GM19463 (cell line): Measurements from ENCODE around the gene TBC1D2B.

ENCODE experiments used
- ATAC-seq: cut with Tn5 transposase; IDR thresholded peaks from one replicate; pipeline ENCODE4 v1.9.1; 2021; ENCODE audit warnings: mild to moderate bottlenecking, moderate library complexity; ENCODE audit not compliant: unreplicated experiment

The TBC1D2B gene

DNA sequence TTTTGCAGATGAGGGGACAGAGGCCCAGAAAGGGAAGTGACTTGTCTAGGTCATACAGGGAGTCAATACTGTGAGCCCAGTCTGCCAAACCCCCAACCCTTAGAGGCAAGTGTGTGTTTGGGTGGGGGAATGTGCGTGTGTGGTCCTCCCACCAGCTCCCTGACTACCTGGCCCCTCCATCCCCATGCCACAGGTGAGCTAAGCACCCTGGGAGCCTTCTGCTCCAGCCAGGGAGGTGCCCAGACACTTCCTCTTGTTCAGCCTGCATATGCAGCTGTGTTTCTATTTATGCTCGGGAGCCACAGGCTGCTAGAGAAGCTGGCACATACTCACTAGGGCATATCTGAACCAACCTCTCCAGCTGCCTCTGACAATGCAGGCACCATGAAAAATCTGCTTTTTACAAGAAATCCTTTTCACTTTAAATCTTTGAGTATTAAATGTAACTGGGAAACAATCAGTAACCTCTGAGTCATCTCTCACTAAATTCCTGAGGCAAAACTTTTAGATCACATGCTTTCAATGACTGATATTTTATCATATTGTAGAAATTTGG, 20.7 kb downstream of the TBC1D2B start:
- peak; percentile 64 for ATAC-seq

DNA sequence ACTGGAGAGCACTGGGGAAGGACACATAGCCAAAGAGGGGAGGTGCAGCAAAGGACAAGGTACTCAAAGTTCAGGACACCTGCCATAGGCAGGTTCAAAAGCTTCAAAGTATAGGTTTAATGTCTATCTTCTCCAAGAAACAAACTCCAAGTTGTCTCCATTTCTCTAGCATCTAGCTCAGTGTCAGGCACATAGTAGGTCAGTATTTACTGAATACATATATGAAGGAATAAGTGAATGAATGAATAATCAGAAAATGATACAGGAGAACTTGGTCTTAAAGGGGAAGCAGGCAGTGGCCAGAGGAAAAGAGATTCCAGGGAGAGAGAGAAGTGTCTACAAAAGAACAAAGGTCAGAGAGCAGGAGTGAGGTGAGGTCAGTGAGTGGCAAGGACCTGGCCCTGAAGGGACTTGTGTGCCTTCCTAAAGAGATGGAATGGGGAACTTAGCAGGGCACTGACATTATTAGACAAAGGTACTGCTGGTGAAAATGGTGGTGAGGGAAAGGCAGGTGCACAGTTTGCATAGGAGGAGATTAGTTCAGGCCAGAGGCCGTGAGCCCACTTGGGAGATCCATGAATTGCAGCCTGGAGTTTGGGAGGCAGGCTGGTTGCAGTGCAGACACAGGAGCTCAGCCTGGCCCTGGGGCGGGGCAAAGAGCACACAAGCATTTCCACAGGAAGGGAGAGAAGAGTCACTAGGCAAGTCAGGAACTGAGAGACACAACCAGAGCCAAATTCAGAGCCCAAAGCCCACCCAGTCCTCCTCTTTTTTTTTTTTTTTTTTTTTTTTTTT, 21.4 kb downstream of the TBC1D2B start:
- peak; percentile 10 for ATAC-seq

DNA sequence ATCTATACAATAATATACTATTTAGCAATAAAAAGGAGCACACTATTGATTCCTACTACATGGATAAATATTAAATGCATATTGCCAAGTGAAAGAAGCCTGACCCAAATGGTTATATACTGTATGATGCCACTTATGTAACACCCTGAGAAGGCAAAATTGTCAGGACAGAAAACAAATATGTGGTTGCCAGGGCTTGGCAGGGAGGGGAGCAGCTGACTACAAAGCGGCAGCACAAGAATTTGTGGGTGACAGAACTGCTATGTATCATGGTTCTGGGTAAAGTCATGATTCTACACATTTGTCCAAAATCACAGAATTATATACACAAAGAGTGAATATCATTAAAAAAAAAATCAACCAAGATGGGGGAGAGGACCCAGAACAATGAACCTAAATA, 22.5 kb downstream of the TBC1D2B start:
- ATAC-seq, result no peak

DNA sequence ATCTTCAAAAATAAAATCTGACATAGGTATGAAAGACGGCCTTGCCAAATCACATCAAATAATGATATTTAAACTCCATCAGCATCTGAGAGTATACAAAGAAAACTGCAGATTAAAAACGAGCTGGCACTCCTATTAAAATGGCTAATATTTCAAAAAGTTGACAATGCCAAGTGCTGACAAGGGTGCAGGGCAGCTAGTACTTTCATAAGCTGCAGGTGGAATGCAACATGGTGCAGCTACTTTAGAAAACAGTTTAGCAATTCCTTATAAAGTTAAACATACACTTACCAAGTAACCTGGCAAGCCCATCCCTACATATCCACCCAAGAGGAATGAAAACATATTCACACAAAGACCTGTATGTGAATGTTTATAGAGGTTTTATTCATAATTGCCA, 23.0 kb downstream of the TBC1D2B start:
- ATAC-seq, result no peak

DNA sequence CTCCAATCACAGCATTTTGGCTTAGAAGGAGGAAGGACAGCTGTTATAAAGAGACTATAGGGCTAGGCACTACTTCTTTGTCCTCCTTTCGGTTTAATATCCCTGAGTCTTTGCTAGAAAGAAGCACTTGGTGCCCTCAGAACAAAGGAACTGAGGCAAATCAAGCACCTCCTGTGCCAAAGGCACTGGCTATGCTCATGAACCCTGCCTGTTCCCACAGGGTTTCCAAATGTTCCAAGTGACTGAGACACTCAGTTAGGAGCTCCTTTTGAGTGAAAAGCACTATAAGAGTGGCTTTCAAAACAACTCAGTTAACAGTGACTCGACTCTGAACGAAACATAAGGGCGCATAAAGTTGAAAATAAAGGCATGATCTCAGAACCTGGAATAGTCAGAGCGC, 25.0 kb downstream of the TBC1D2B start:
- ATAC-seq, result no peak

DNA sequence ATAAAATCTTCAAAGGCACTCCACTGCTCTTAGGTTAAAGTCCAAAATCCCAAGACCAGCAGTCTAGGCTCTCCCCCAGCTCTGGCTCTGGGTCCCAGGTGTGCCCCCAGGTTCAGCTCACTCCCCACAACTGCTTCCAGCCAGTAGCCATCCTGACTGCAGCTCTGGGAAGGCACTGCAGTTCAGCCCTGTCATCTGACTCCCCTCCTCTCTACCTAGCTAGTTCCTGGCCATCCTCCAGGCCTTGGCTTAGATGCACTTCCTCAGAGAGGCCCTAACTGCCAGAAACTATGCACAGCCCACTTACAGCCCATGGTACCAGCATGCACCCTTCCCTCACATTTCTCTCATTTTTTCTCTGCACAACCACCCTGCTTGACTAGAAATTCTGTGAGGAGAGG, 25.5 kb downstream of the TBC1D2B start:
- ATAC-seq, result no peak

DNA sequence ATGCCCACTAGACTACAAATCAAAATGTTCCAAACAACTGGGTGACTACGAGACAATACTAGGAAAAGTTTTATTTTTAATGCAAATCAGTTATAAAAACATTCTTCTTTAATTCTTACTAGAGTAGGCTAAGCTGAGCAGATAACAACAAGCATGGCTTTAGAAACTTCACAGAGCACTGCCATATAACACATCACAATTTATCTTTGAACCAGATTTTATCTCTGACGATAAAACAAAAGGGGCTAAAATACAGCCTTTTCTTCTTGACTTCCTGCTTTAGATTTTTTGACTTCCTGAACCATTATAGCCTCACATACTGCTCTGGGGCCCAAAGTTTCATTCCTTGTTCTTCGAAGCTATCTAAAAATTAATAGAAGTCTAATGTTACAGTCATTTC, 25.9 kb downstream of the TBC1D2B start:
- ATAC-seq, result no peak

DNA sequence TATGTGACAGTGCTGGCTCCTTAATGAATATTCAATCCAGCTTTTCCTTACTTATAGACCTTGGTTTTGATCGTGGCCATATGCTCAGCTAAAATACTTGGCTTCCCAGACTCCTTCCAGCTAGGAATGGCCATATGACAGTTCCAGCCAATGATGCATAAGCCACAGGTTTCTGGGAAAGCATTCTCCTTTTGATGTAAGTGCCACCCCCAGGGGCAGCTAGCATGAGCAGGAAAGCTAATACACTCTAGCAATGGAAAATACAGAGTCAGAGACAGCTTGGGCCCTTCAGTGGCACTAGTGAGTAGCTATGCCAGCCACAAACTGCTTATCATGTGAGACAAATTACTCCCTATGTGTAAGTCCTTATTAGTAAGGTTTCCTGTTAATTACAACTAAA, 26.7 kb downstream of the TBC1D2B start:
- ATAC-seq, result no peak

DNA sequence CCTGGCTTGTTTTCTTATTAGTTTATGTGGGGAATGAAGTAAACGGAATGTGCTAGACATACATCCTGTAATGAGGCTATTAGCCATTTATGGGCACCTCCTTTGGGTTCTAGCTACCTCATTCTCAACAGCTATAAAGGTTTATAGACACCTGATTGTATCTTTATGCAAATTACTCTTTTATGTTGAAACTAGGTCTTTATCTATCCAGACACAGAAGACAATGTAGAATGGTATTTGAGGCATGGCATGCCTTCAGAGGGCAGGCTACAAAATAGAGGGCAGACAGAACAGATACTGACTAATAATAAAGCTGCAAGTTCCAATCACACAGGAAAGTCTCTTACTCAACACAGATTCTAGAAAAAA, 27.1 kb downstream of the TBC1D2B start:
- peak; percentile 20 for ATAC-seq

DNA sequence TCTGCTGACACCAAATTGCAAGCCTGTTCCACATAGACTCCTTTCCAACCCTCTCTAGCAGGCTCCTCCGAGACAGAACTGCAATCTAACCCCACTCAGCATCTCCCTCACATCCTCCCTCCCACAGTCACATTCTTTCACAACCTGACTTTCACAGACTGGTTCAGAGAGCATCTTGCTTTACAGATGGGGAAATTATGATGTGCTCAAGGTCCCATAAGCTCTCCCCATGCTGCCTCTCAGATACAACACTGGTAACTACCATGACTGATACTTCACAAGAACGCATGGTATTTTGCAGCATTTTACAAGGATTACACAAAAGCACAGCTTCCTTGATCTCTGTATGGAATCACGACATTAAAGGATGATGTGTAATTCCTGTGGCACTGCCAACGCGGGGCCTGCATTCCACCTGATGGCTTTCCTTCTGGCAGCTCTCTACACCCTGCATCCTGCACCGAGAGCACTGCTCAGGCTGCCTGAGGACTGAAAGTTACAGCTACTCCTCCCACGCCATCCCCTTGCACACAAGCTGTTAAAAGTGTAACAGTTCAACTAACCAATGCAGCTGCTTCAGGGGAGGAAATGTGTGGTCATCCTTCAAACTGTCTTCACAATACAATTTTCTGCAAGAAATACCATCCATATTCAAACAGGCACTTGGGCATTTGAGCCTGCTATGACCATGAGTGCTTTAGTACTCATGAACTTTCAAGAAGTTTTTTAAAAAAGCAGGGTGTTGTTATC, 27.6 kb downstream of the TBC1D2B start:
- peak; percentile 79 for ATAC-seq

DNA sequence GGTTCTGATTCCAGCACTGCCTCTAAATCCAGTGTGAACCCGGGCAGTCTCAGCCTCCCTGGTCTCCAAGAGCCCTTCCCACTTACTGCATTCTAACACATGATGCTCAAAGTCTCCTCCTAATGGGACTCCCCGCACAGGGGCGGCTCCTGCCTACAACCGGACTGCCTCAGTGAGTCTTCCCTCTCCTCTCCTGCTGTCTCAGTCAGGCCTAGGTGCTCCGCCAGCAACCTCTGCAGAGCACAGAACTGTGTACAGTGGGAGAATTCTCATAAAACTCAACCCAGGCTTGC, 28.9 kb downstream of the TBC1D2B start:
- ATAC-seq, result no peak

DNA sequence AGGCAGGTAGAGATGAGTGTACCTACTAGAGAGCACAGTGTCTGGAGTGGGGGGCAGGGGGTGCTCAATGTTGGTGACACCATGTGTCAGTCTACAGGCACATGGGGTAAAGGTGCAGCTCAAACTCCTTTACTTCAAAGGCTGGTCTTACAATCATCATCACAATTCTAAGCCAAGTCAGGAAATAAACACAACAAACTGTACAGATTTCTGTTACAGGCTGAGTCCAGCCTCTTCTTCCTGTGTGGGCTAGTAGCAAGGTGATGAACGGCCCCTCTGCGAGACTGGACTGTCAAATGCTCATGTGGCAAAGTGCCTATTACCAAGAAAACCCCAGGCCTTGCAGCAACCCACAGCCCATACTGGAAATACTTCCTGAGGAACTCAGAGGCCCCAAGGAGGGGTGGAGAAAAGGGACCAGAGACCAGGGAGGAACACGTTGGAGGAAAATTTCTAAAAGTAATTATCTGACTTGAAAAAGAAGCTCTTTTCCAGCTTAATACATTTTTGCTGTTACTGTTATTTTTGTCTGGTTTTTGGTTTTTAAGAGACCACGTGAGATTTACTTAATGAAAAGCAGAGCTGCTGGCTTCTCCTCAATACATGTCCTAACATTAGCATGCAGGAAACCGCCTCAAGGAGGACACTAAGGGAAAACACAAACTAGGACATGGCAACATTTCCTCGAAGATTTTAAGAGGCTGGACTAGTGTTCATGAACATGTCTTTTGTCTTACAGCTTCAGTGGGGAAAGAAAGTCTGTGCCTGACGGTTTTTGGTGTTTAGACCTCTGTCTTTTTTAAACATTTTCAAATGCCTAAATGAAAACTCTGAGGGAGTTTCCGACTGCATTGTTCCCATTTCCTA, 29.5 kb downstream of the TBC1D2B start:
- ATAC-seq, result no peak

DNA sequence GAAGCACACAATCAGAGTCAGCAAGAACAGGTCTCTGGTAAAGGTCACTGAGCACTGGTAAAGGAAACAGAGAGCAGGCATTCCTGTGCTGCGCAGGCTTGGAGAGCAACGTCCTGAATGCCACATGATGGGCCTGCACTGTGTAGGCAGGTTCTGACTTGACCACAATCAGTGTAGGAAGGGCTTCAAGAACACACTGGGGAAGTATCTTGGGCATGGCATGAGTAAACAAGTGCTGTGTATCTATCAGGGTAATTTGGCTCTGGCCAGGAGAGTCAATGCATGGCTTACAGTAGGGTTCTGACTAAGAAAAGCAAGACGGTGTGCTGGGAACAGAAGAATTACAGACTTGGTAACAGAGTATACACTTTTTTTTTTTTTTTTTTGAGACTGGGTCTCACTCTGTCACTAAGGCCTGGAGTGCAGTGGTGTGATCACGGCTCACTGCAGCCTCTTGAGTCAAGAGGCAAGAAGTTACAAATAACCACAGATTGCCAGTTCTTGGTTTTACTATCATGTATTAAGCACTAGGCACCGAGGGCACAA, 30.6 kb downstream of the TBC1D2B start:
- ATAC-seq, result no peak

DNA sequence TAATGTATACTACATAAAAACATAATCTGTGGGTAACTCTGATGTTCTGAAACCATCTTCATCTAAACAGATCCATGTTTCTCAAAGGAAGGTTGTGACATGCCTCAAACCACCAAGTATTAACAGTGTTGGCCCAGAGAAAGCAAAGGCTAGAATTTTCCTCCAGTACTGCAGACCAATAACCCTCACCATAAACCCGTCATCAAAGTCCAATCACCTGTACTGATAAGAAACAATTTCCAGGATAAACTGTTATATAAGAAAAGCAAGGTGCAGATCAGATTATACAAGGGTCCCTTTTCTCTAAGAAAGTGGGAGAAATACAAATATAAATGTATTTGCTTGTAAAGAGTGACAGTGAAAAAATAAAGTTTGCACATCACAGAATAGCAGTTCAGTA, 32.3 kb downstream of the TBC1D2B start:
- no peak for ATAC-seq

DNA sequence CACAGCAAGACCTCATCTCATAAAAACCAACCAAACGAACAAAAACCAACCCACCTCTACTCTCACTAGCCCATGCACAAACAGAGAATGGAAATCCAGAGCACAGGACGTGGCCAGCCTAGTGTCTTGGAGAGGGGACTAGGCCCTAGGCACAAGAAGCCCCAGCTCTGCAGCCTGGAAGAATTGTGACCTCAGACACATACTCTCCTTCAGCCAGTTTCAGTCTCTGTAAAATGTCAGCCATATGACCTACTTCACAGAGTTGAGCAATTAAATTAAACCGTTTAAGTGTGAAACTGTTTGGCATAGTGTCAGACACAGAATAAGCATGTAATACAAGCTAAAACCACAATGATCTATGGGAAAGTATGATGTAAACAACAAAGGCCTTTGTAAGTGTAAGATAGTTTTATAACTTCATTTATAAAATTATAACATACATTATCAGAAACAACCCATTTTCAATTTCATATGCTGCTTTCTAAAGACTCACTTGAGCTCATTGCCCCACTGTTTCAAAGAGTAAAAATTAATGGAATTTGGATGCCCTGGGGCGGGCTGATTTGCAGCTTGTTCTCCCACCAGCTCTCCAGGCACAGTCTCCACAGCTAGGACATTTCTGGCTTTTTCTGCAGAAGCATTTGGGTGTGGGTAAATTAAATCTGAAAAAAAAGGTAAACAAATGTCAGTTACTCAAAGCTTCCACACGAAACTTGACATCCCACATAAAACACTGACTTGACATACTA, 32.9 kb downstream of the TBC1D2B start:
- no peak for ATAC-seq

DNA sequence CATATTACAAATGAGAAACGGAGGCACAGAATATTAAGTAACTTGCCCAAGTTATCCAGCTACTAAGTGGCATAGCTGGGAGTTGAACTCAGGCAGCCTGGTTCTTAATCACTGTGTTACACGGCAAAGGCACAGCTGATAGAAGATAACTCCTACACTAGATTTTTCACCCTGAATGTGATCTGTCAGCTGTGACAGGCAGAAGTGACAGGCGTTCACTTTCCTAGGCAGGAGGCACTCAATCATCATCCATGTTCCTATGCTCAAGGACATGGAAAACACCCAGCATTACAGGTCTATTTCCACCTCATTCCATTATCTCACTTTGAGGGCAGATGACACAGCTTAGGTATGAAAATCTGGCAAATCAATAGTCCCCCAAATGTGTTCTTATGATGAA, 35.6 kb downstream of the TBC1D2B start:
- no peak for ATAC-seq

DNA sequence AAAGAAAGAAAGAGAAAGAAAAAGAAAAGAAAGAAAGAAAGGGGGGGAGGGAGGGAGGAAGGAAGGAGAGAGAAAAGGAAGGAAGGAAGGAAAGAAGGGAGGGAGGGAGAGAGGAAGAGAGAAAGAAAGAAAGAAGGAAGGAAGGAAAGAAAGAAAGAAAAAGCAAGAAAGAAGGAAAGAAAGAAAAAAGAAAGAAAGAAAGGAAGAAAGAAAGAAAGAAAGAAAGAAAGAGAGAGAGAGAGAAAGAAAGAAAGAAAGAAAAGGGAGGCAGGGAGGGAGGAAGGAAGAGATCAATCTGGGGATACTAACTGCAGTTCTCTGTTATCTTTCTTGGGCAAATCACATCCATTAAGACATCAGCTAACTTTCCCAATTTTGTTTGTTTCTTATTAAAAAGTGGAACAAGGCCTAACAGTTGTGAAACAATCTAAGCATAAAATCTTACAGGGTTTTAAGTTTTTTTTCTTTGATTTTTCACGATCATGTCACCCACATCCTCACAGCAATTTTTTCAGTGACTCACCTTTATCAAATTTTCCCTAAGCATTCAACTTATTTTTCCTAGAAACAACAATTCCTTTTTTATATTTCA, 36.8 kb downstream of the TBC1D2B start:
- ATAC-seq, result no peak

DNA sequence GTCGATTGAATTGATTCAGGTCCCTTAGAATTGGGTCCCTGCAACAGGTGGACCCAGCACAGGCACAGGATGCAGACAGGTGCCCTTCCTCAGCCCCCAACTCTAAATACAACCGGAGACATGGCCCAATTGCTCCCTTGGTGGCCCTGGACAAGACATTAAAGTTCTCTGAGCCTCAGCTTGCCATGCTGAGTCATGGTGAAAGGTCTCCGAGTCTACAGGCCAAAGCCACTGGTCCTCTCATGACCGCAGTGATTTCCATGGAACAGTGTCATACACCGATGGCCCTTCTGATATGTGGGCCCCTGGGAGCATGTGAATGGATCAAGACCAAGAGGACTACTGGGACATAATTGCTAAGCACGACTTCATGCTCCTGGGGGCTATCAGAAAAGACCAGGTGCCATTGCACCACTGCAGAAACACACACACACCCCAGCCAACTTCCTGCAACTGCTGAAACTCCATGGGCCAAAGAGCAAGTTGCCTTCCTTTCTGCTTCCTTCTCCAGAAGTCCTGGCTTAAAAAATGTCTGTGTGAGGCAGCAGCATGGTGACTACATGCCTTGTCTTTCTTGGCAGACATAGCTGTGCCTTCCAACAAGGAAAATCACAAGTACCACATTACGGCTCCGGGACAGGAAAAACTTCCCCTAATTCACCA, 38.8 kb downstream of the TBC1D2B start:
- ATAC-seq, result no peak

DNA sequence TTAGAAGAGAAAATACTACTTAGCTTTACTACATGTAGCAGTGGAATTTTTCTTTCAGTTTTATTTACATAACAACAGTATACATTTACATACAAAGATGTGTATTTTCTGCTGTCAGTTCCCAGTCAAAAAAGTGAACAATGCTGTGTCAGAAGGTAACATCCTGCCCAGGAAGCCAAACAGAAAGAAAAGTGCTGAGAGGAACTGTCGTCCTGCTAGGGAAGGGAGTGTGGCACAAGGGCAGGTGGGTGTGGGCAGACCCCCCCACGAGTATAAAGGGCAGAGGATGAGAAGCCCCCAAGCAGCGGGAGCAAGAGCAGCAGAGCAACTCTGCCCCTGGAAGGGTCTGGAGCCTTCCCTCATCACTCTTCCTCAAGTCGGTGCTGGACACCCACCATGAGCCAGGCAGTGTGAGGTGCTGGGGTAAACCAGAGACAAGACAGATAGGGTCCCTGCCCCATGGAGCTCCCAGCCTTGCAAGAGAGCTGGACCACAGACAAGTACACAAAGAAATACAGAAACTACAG, 39.7 kb downstream of the TBC1D2B start:
- no peak for ATAC-seq
